OCI-LY7 (cell line): ENCODE data around the gene CCDC102B.

Source experiments
- EZH2phosphoT487 ChIP-seq: fragments of 200-600 bp; sonication (generic); IDR thresholded peaks from 2 replicates; pipeline ENCODE4 v1.6.1; 2018; ENCODE audit warnings: low read depth, borderline replicate concordance, mild to moderate bottlenecking, mixed run types, antibody characterized with exemption, low read length, moderate library complexity, mixed read lengths
- TF ChIP-seq, protein P1 (sequence below): fragments of 200-600 bp; sonication (generic); conservative IDR thresholded peaks from 2 replicates; pipeline ENCODE4 v1.5.1; 2014; ENCODE audit warnings: mild to moderate bottlenecking, antibody characterized with exemption, low read length, moderate library complexity, mixed read lengths

DNA sequence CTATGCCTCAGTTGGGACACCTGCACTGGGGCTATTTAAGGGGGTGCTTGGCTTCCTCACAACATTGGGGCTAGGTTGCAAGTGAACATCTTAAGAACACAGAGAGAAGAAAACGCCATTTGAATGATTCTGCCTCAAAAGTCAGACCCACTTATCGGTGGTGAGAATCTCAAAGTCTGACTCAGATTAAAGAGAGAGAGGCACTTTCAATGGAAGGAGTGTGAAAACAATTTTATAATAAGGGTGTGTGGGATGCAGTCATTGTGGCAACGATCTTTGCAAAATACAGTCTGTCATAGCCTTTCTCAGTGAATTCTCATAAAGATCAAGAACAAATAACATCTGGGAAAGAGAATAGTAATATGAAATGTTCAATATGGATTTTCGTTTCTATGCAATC is 41.8 kb downstream of the CCDC102B start:
- TF ChIP-seq, protein P1, sequence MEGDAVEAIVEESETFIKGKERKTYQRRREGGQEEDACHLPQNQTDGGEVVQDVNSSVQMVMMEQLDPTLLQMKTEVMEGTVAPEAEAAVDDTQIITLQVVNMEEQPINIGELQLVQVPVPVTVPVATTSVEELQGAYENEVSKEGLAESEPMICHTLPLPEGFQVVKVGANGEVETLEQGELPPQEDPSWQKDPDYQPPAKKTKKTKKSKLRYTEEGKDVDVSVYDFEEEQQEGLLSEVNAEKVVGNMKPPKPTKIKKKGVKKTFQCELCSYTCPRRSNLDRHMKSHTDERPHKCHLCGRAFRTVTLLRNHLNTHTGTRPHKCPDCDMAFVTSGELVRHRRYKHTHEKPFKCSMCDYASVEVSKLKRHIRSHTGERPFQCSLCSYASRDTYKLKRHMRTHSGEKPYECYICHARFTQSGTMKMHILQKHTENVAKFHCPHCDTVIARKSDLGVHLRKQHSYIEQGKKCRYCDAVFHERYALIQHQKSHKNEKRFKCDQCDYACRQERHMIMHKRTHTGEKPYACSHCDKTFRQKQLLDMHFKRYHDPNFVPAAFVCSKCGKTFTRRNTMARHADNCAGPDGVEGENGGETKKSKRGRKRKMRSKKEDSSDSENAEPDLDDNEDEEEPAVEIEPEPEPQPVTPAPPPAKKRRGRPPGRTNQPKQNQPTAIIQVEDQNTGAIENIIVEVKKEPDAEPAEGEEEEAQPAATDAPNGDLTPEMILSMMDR, result no peak
- TF ChIP-seq EZH2phosphoT487, result no peak
